ENCODE data around the gene EMX2.

Gene EMX2

GRCh38 chr10:117596706-117597105 is 54.2 kb downstream of the EMX2 start:
- DNase-seq (ENCODE audit: low read depth in 2 of 2, low spot score in 1 of 2): no peak

GRCh38 chr10:117597216-117597615 is 54.7 kb downstream of the EMX2 start:
- DNase-seq (ENCODE audit: low read depth in 2 of 2, low spot score in 1 of 2): no peak

Data from stimulated activated CD8-positive, alpha-beta memory T cell treated with anti-CD3 and anti-CD28 coated beads, Interleukin-4, amount 100 ng/mL, for 1 hour (primary cell).